ENCODE results near the gene PRPF38B.

The PRPF38B gene

GRCh38 chr1:108717774-108718316 is 25.7 kb downstream of the PRPF38B start:
- no peak for DNase-seq (ENCODE audit: low read depth)

DNA sequence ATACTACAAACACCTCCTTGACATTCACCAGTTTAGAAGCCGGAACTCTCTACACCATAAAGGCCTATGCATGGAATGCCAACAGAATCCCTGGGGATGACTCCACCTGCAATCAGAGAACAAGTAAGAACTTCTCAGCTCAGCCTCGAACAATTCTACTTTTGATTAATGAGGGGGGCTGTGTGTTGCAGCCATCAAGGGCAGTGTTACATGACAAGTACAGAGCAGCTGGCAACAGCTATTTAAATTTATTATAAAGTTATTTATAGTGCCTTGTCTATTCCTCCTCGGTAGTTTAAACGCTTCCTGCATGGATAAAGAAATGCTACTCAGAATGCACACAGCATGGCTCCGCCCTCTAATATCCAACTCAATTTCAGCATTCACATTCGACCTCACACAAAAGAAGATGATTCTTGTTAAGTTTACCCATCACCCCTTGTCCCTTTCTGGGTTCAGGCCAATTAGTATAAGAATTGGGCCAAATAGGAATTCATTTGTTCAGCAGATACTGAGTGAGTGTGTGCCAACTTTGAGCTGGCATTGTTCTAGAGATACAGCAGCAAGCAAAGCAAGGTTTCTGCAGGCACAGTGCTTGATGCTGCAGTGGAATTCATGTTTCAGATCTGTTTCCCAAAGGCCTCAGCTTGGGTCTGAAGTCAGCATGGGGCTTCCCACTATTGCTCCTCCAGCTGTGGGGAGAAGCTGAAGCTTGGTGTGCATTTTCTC is 27.0 kb downstream of the PRPF38B start:
- peak; percentile 8 for DNase-seq (ENCODE audit: low read depth)

DNA sequence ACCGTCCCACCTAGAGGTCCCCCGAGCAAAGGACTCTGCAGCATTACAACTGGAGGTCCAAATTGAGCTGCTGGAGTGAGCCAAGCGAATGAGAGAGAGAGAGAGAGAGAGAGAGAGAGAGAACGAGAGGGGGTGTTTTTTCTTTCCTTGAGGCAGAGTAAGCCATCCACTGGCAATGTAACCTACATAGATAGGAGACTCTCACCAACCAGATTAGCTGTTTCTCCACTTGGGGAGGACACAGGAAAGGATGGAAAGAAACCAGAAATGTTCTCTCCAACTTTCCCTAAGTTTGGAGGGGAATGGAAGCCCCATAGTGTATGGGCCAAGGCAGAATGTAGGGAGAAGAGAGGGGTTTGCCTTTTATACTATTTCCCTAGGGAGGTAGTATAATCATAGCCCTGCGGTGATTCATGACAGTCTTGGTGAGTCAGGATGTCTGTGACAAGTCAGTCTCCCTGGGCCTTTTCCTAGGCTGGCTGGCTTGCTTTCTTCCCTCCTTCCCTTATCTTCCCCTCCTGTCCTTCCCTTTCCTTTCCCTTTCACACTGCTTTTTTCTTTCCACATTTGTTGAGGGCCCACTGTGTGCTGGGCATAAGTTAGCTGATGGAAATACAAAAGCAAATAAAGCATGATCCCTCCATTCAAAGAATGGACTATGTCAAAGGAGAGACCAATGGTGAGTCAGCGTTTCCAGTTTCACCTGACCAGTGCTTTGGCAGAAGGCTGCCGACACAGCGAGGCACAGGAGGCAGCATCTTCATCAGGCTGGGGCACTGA is 27.7 kb downstream of the PRPF38B start:
- DNase-seq (ENCODE audit: low read depth): peak; percentile 91

- DNase-seq (ENCODE audit: low read depth): peak; percentile 24
Measured at GRCh38 chr1:108722292-108722691, 30.2 kb downstream of the PRPF38B start.

- DNase-seq (ENCODE audit: low read depth): no peak
Measured at GRCh38 chr1:108725906-108726305, 33.8 kb downstream of the PRPF38B start.

GRCh38 chr1:108728327-108728923 is 36.3 kb downstream of the PRPF38B start:
- DNase-seq (ENCODE audit: low read depth): no peak

- DNase-seq (ENCODE audit: low read depth): no peak
Measured at GRCh38 chr1:108729481-108729880, 37.4 kb downstream of the PRPF38B start.

- no peak for DNase-seq (ENCODE audit: low read depth)
Measured at GRCh38 chr1:108732398-108732797, 40.3 kb downstream of the PRPF38B start.

GRCh38 chr1:108734171-108734865 is 42.2 kb downstream of the PRPF38B start:
- DNase-seq (ENCODE audit: low read depth): no peak

DNA sequence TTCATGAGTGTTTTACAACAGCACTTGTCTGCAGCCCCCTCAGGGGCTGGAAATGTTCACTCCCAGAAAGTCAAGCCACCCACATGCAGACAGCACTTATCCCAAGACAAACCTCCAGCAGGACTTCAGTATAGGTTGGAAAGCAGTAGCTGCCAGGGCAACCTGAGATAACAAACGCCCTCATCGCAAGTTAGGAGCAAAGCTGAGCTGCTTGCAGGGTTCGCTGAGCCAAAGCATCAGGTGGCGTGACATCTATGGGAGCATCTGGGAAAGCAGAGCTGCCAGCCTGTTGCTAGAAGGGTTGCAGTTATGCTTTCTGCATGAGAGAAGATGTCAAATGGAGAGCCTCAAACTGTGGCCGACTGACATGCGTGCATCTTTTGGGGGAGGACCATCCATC is 50.1 kb downstream of the PRPF38B start:
- DNase-seq (ENCODE audit: low read depth): no peak

DNA sequence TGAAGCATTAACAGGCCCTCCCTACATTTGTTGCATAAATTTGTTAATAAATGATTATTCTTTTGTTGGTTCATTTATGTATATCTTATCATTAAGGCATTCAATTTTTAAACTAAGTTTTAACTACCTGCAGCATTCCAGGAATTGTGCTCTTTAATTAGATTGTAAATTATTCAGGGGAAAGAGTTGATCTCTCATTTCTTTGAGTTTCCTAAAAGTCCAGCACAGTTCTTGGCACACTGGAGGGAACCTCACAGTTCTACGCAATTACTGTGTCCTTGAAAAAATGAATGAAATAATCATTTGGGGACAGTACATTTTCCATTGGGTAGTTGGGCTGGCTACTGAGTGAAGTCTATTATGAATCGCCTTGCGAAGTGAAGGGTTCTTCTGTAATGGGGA is 53.9 kb downstream of the PRPF38B start:
- no peak for DNase-seq (ENCODE audit: low read depth)

GRCh38 chr1:108746382-108747170 is 54.5 kb downstream of the PRPF38B start, which contains the start of gene STXBP3:
STXBP3 (plus strand) TSS chr1:108746674; CDS start chr1:108746738, 64 bp downstream.
- peak; percentile 97 for DNase-seq (ENCODE audit: low read depth)

- peak; percentile 90 for DNase-seq (ENCODE audit: low read depth)
Measured at GRCh38 chr1:108747171-108747850, 55.2 kb downstream of the PRPF38B start.

GRCh38 chr1:108747898-108748297 is 55.8 kb downstream of the PRPF38B start:
- no peak for DNase-seq (ENCODE audit: low read depth)

DNA sequence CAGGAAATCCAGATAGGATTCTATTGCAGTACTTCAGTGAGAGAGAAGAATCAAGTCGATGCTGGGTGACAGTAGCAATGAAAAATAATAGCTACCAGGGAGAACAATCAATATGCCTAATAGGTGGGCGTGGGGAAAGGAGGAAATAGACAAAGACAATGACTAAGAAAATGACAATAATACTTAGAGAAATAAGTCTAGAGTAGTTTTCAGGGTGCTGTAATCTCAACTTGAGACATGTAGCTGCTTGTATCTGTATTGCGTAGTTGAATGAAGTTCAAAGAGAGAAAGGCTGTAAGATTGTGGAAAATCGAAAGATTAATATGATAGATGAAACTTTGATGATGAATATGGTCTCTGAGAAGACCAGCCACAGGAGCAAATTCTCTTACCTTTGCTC is 57.0 kb downstream of the PRPF38B start:
- no peak for DNase-seq (ENCODE audit: low read depth)

DNA sequence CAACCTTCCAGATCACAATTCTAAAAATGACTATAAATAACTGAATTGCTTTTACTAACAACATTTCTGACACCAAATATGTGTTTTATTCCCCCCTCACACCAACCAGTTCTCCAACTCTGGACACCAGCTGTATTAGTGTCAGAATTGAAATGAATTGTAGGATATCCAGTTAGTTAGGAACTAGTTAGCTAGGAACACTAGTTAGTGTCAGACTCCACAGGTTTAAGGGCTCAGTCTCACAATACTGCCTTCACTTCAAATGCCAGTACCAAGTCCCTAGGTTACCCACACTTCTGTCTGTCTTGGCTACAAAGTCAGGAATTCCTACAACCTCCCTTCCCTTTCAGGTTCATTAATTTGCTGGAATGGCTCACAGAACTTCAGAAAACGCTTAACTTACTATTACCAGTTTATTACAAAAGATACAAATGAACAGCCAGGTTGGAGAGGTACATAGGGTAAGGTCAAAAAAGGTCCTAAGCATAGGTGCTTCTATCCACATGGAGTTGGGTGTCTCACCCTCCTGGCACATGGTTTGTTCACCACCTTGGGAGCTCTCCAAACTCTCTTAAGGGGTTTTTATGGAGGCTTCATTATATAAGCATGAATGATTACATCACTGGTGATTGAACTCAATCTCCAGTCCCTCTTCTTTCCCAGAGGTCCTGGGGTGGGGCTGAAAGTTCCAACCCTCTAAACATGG is 58.5 kb downstream of the PRPF38B start:
- peak; percentile 10 for DNase-seq (ENCODE audit: low read depth)

Measured in EH (cell line).